ENCODE data around the gene FGD3.

FGD3 gene

GRCh38 chr9:93054758-93055704 is 107.7 kb downstream of the FGD3 start:
- no peak for TF ChIP-seq HDGF (IDR thresholded peaks at IDR 0.05; ENCODE audit: borderline replicate concordance)
- no peak for TF ChIP-seq NFRKB (IDR thresholded peaks at IDR 0.05)
- no peak for TF ChIP-seq LEF1 (IDR thresholded peaks at IDR 0.05; ENCODE audit: borderline replicate concordance)
- no peak for TF ChIP-seq CTBP1 (IDR thresholded peaks at IDR 0.05; ENCODE audit: borderline replicate concordance)
- no peak for TF ChIP-seq L3MBTL2 (conservative IDR thresholded peaks at IDR 0.05)
- TF ChIP-seq FOXM1 (IDR thresholded peaks at IDR 0.05; ENCODE audit: borderline replicate concordance): no peak
- no peak for TF ChIP-seq ZNF384 (IDR thresholded peaks at IDR 0.05)
- no peak for TF ChIP-seq FOXK2 (IDR thresholded peaks at IDR 0.05)
- TF ChIP-seq ELF4 (IDR thresholded peaks at IDR 0.05): no peak
- no peak for TF ChIP-seq SUZ12 (IDR thresholded peaks at IDR 0.05)
- no peak for TF ChIP-seq TARDBP (IDR thresholded peaks at IDR 0.05)
- TF ChIP-seq BHLHE40 (IDR thresholded peaks at IDR 0.05; ENCODE audit: borderline replicate concordance): no peak
- TF ChIP-seq, protein P1, sequence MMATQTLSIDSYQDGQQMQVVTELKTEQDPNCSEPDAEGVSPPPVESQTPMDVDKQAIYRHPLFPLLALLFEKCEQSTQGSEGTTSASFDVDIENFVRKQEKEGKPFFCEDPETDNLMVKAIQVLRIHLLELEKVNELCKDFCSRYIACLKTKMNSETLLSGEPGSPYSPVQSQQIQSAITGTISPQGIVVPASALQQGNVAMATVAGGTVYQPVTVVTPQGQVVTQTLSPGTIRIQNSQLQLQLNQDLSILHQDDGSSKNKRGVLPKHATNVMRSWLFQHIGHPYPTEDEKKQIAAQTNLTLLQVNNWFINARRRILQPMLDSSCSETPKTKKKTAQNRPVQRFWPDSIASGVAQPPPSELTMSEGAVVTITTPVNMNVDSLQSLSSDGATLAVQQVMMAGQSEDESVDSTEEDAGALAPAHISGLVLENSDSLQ (IDR thresholded peaks at IDR 0.05): no peak
- TF ChIP-seq SP1 (IDR thresholded peaks at IDR 0.05): no peak
- no peak for DNase-seq (ENCODE audit: extremely low spot score)
- ChIA-PET POLR2A (interaction anchor here (1.6 kb wide), 1 partner anchor 40 kb away, joined by 5 read pairs; the partner anchor contains the start of gene CARD19), CTCF (no interaction called here)

GRCh38 chr9:93057042-93057702 is 109.8 kb downstream of the FGD3 start:
- DNase-seq (ENCODE audit: extremely low spot score): no peak
- no peak for TF ChIP-seq L3MBTL2 (conservative IDR thresholded peaks at IDR 0.05)
- no peak for TF ChIP-seq LEF1 (IDR thresholded peaks at IDR 0.05; ENCODE audit: borderline replicate concordance)
- TF ChIP-seq CTBP1 (IDR thresholded peaks at IDR 0.05; ENCODE audit: borderline replicate concordance): no peak
- no peak for TF ChIP-seq ZNF384 (IDR thresholded peaks at IDR 0.05)
- TF ChIP-seq TARDBP (IDR thresholded peaks at IDR 0.05): no peak
- no peak for TF ChIP-seq BHLHE40 (IDR thresholded peaks at IDR 0.05; ENCODE audit: borderline replicate concordance)
- TF ChIP-seq HDGF (IDR thresholded peaks at IDR 0.05; ENCODE audit: borderline replicate concordance): no peak
- TF ChIP-seq NFRKB (IDR thresholded peaks at IDR 0.05): no peak
- TF ChIP-seq ARNT (IDR thresholded peaks at IDR 0.05): no peak
- TF ChIP-seq ELF4 (IDR thresholded peaks at IDR 0.05): no peak
- TF ChIP-seq, protein P1 (IDR thresholded peaks at IDR 0.05): no peak
- no peak for TF ChIP-seq SP1 (IDR thresholded peaks at IDR 0.05)
- TF ChIP-seq FOXM1 (IDR thresholded peaks at IDR 0.05; ENCODE audit: borderline replicate concordance): no peak
- TF ChIP-seq FOXA1 (IDR thresholded peaks at IDR 0.05): no peak
- CTCF ChIA-PET: no interaction called here
- POLR2A ChIA-PET: no interaction called here

- TF ChIP-seq FOXK2 (IDR thresholded peaks at IDR 0.05) (no peak), SUZ12 (IDR thresholded peaks at IDR 0.05) (no peak), ELF4 (IDR thresholded peaks at IDR 0.05) (no peak), CTBP1 (IDR thresholded peaks at IDR 0.05; ENCODE audit: borderline replicate concordance) (no peak), SP1 (IDR thresholded peaks at IDR 0.05) (no peak), TARDBP (IDR thresholded peaks at IDR 0.05) (no peak), BHLHE40 (IDR thresholded peaks at IDR 0.05; ENCODE audit: borderline replicate concordance) (no peak), FOXM1 (IDR thresholded peaks at IDR 0.05; ENCODE audit: borderline replicate concordance) (no peak), ARNT (IDR thresholded peaks at IDR 0.05) (no peak), L3MBTL2 (conservative IDR thresholded peaks at IDR 0.05) (no peak)
- TF ChIP-seq, protein P1 (IDR thresholded peaks at IDR 0.05): no peak
- ChIA-PET POLR2A (no interaction called here), CTCF (no interaction called here)
- no peak for DNase-seq (ENCODE audit: extremely low spot score)
Measured at GRCh38 chr9:93057703-93058354, 110.5 kb downstream of the FGD3 start.

DNA sequence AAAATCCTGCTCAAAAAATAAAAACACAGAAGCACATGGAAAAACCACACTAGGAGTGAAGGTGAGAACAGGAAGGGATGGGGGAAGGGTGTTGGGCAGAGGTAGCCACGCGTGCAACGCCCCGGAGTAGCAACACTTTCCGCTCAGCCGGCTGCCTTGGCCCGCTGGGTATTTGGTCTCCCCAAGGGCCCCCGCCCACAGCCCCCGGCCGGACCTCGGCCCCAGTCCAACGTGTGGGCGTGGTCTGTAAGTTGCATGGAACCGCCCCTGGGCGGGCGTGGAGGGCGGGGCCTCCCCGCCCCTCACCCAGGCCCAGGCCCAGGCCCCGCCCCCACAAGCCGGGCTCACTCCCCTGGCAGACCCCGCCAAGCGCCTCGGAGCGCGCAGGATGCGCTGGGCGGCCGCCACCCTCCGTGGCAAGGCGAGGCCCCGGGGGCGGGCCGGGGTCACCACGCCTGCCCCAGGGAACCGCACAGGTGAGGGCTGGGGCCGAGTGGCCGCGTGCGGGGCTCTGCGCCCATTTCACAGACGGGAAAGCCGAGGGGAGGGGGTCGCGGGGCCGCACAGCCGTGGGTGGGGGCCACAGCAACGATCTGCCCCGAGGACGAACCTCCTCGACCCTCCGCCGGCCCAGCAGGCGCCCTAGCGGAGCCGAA is 111.2 kb downstream of the FGD3 start, which contains the start of gene SUSD3:
Gene SUSD3, plus strand, starts transcription at position 347 of the 656 bp plus-strand sequence. Its CDS starts 42 bp downstream, at position 389.
- TF ChIP-seq L3MBTL2 (conservative IDR thresholded peaks at IDR 0.05): no peak
- TF ChIP-seq FOXA1 (IDR thresholded peaks at IDR 0.05): no peak
- no peak for TF ChIP-seq ELF4 (IDR thresholded peaks at IDR 0.05)
- TF ChIP-seq CTBP1 (IDR thresholded peaks at IDR 0.05; ENCODE audit: borderline replicate concordance): no peak
- no peak for TF ChIP-seq TARDBP (IDR thresholded peaks at IDR 0.05)
- TF ChIP-seq SUZ12 (IDR thresholded peaks at IDR 0.05): no peak
- TF ChIP-seq, protein P1 (IDR thresholded peaks at IDR 0.05): no peak
- no peak for TF ChIP-seq NFRKB (IDR thresholded peaks at IDR 0.05)
- no peak for TF ChIP-seq BHLHE40 (IDR thresholded peaks at IDR 0.05; ENCODE audit: borderline replicate concordance)
- TF ChIP-seq HDGF (IDR thresholded peaks at IDR 0.05; ENCODE audit: borderline replicate concordance): no peak
- no peak for TF ChIP-seq ARNT (IDR thresholded peaks at IDR 0.05)
- TF ChIP-seq FOXK2 (IDR thresholded peaks at IDR 0.05): no peak
- TF ChIP-seq SP1 (IDR thresholded peaks at IDR 0.05): no peak
- no peak for TF ChIP-seq ZNF384 (IDR thresholded peaks at IDR 0.05)
- TF ChIP-seq LEF1 (IDR thresholded peaks at IDR 0.05; ENCODE audit: borderline replicate concordance): no peak
- no peak for TF ChIP-seq FOXM1 (IDR thresholded peaks at IDR 0.05; ENCODE audit: borderline replicate concordance)
- no peak for DNase-seq (ENCODE audit: extremely low spot score)
- POLR2A ChIA-PET: no interaction called here
- CTCF ChIA-PET: no interaction called here

All from HEK293T (cell line).